ENCODE data around the gene MYH7B.
A peak's percentile ranks its signal among the peaks of the same experiment; 100 is the strongest.

Gene MYH7B

DNA sequence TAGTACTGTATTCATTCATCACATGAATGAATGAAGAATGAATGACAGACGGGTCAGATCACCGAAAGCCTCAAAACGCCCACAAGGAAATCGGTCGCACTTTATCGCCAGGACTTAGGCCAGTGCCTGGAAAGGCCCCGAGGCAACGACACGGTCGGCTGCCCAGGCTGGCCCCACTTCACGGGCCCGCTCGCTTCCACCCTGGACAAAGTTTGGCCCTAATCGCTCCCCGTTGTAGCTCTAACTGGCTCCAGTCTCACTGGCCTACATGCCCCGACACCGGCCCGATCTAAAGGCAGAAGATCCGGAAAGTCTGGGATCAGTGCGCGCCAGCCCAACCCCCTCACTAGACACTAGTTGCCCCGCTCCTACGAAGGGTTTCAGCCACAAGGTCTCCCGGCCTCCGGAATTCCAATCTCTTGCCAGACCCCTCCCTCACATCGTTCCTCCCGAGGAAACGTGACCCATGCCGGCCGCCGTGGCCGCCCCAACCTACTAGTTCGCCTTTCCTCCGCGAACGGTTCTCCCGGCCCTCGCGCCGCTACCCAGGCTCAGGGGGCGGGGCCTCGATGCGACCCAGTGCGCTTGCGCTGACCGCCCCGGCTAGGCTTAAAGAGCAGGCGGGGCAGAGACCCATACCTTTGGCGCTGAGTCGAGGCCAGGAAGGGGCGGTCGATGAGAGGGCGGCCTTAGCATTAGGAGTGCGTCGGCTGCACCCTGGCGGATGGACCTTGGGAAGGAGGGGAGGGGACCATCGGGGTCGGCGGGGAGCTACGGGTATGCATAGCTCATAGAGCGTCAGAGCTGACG, at the start of gene MYH7B, which contains the start of gene GSS:
TSS of gene MYH7B (plus strand) at position 638 of the 810 bp plus-strand sequence. CDS start 22,138 bp downstream, outside the sequence.
TSS of gene GSS (minus strand) at position 576 of the 810 bp plus-strand sequence. CDS start 3,954 bp downstream, outside the sequence.
- TF ChIP-seq, protein P1, sequence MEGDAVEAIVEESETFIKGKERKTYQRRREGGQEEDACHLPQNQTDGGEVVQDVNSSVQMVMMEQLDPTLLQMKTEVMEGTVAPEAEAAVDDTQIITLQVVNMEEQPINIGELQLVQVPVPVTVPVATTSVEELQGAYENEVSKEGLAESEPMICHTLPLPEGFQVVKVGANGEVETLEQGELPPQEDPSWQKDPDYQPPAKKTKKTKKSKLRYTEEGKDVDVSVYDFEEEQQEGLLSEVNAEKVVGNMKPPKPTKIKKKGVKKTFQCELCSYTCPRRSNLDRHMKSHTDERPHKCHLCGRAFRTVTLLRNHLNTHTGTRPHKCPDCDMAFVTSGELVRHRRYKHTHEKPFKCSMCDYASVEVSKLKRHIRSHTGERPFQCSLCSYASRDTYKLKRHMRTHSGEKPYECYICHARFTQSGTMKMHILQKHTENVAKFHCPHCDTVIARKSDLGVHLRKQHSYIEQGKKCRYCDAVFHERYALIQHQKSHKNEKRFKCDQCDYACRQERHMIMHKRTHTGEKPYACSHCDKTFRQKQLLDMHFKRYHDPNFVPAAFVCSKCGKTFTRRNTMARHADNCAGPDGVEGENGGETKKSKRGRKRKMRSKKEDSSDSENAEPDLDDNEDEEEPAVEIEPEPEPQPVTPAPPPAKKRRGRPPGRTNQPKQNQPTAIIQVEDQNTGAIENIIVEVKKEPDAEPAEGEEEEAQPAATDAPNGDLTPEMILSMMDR (IDR thresholded peaks at IDR 0.05): peak; percentile 58

DNA sequence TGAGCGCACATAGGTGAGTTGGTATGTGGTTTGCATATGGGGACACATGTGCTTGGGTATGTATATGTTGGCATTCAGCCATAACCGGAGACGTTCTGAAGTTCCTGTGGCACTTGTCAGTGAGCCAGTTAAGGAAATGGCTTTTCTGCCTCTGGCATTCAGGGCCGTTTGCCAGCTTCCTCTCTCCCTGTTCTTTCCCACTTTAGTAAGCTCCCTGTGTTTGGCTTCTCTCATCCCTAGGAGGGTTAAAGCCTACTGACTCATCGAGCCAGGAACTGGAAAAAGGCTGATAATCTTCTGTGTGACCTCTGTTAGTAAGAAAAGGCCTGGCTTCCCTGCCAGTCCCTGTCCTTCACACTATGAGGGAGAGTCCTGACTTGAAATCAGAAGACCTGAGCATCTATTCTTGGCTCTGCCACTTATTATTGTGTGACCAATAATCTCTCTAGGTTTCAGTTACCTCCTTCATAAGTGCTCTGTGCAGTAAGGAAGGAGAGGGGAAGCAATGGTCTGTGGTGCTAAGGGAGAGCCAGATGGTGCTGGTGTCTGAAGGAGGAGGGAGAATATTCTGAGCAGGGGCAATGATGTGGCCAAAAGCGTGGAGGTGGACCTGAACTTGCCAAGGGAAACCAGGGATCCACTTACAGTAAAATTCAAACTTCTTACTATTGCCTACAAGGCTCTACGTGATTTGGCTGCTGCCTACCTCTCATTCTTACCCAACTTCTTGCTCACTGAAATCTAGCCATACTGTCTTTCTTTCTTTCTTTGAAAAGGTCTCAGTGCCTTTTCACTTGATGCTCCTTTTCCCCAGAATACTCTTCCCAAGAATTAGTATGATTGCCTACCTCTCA, 47.8 kb upstream of the MYH7B start:
- TF ChIP-seq, protein P1 (IDR thresholded peaks at IDR 0.05): no peak

DNA sequence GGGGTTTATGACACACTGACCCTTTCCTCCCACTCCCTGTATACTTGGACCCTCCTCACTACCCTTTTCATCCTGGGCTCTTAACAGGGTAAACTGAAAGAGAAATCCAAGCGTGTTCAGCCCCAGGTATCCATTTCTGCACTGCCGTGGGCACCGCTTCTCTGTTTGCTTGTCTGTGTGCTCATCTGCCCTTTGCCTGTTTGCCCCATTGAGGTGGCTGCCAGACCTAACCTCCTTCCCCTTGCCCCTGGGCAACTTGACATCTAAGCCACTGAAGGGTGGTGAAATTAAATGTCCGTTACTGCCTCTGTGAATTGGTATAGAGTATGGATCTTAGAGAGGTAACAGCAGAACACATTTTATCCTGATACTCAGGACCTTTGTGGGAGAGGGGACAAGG, 40.5 kb upstream of the MYH7B start:
- TF ChIP-seq, protein P1 (IDR thresholded peaks at IDR 0.05): no peak

DNA sequence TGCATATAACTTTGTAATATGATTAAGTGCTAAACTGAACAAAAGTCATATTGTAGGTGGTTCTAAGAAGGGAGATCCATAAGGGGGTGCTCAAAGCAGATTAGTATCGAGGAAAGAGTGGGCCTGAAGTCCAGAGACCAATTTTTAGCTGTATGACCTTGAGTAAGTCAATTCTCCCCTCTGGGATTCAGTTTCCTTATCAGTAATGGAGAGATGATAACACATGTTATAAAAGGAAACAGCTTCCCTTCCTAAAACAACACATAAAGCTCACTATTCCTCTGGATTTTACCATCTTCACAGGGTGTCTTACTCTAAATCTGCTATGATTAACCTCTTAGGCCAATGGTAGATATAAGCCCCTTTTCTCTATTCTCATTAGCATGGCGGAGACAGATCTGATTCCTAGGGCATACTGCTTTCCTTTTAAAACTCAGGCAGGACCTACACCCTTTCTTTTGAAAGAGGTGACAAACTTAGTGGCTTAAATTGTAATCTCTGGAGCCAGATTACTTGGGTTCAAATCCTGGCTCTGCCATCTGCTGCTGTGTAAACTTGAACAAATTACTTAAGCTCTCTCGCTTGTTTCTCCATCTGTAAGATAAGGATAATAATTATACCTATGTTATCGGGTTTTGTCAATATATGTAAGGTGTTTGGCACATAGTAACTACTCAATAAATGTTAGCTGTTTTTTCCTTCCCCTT, 39.8 kb upstream of the MYH7B start:
- TF ChIP-seq, protein P1 (IDR thresholded peaks at IDR 0.05): no peak

DNA sequence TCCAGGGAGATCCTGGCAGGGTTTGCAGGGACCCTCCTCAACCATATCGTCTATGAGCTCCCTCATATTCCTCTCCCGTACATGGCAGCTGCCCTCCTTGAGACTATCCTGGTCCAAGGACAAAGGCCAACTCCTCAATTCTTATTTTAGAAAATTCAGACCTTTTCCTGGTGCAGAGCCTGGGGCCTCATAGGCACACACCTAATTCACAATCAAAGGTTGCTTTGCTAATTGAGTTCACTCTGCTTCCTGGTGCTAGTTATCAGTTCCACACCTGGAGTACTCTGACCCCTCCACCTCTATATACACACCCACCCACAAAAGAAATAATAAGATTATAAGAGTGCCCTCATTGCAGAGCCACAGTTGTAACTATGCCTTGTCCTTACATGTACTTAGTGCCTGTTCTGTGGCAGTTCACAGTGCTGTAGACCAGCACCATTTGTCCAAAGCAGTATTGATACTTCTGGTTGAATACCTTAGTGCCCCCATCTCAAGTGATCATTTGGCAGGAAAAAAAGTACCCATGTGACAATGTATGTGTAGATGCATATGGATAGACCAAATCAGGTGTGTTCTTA, 38.8 kb upstream of the MYH7B start:
- TF ChIP-seq, protein P1 (IDR thresholded peaks at IDR 0.05): no peak

DNA sequence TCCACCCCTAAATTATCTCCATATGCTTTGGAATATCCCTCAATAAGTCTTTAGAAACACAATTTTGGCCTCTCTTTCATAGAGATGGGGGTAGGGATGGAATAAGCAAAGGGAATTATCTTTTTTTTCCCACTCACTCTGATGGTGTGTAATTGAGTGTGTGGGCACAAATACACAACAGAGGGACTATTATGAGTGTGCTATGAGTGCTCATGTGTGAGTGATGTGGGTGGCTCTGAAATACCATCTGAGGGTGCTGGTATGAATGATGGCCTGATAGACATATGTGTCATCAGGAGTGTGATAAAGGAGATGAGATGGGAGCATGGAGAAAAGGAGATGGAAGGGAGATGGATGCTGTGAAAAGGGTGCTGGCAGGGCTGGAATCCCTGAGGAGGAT, 35.6 kb upstream of the MYH7B start:
- TF ChIP-seq, protein P1 (IDR thresholded peaks at IDR 0.05): no peak

DNA sequence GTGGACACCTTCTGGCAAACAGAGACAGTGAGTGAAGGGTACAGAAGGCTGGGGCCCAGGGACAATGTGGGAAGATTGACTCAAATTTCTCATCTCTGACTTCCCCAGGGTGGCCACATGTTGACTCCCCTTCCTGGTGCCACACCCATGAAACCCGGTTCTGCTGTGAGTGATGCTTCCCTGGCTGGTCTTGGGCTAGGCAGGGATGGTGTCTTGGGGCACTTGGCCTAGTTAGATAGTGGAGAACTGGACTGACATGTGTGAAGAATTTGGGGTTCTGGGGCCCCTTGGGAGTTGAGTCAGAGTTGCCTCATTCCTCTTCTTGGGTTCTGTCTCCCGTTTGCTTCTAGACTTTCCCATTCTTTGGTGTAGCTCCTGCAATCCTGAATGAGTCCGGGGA, 34.2 kb upstream of the MYH7B start:
- TF ChIP-seq, protein P1 (IDR thresholded peaks at IDR 0.05): no peak
